IMR-90 (cell line): ENCODE measurements around the gene TXNRD1. TPM values are rescaled to one million over a fixed set of nuclear protein-coding genes. Genes with fewer than 3 reads are reported as not detected.

Source experiments
- ATAC-seq: fragments of 200-7000 bp; cut with Tn5 transposase; 2 replicates; pipeline ENCODE4 v1.9.1; 2020; ENCODE audit warnings: low read depth, mild to moderate bottlenecking, moderate library complexity
- BruUV-seq: library from RNA; stranded (reverse); fragments of 400-500 nt; replicated peaks from 2 replicates; lab custom pipeline; 2021; lab: Mats Ljungman, UMichigan
- CTCF ChIA-PET: fragments of 300-600 bp; formaldehyde crosslinking; extraction: SDS; loops from one replicate; lab custom pipeline; 2021; ENCODE audit warnings: antibody characterized with exemption; lab: Yijun Ruan, JAX
- POLR2A ChIA-PET: fragments of 300-600 bp; sonication (Branson Sonifier 250); formaldehyde crosslinking; loops from one replicate; lab custom pipeline; 2022; ENCODE audit warnings: antibody characterized with exemption; ENCODE audit not compliant: unreplicated experiment; lab: Charles Lee
- DNase-seq: peaks from one replicate; pipeline ENCODE4 v3.0.0; 2013
- H2AFZ ChIP-seq: replicated peaks from 2 replicates; pipeline ENCODE3; 2013; ENCODE audit warnings: low read length, mild to moderate bottlenecking; ENCODE audit not compliant: poor library complexity
- H2AK5ac ChIP-seq: 2 replicates; pipeline ENCODE4 v1.6.1; 2013; ENCODE audit warnings: low read depth, low read length, inconsistent platforms
- H2AK9ac ChIP-seq: replicated peaks from 2 replicates; pipeline ENCODE3; 2013; ENCODE audit warnings: mild to moderate bottlenecking, low read depth, low read length, moderate library complexity; ENCODE audit not compliant: poor library complexity
- H2BK120ac ChIP-seq: 2 replicates; pipeline ENCODE4 v1.6.1; 2013; ENCODE audit warnings: low read depth, low read length, inconsistent platforms
- H2BK15ac ChIP-seq: 3 replicates; pipeline ENCODE4 v1.6.1; 2013; ENCODE audit warnings: low read depth, low read length, inconsistent platforms
- H2BK20ac ChIP-seq: 2 replicates; pipeline ENCODE4 v1.6.1; 2013; ENCODE audit warnings: low read depth, mild to moderate bottlenecking, inconsistent platforms, low read length, moderate library complexity
- H2BK5ac ChIP-seq: 2 replicates; pipeline ENCODE4 v1.6.1; 2013; ENCODE audit warnings: mild to moderate bottlenecking, low read depth, low read length, inconsistent platforms; ENCODE audit not compliant: poor library complexity, severe bottlenecking
- H3K14ac ChIP-seq: replicated peaks from 2 replicates; pipeline ENCODE4 v1.6.1; 2013; ENCODE audit warnings: low read depth, low read length, inconsistent platforms
- H3K18ac ChIP-seq: 2 replicates; pipeline ENCODE4 v1.6.1; 2013; ENCODE audit warnings: low read depth, low read length, control low read depth
- H3K23ac ChIP-seq: 2 replicates; pipeline ENCODE4 v1.6.1; 2013; ENCODE audit warnings: low read depth, low read length, inconsistent platforms
- H3K27ac ChIP-seq: 2 replicates; pipeline ENCODE4 v1.5.1; 2013; ENCODE audit warnings: mild to moderate bottlenecking, control low read depth, low read length; ENCODE audit not compliant: insufficient read depth
- H3K27me3 ChIP-seq: 2 replicates; pipeline ENCODE4 v1.6.1; 2013; ENCODE audit warnings: low read length; ENCODE audit not compliant: control insufficient read depth, insufficient read depth
- H3K36me3 ChIP-seq: 2 replicates; pipeline ENCODE4 v1.6.1; 2013; ENCODE audit warnings: low read length, mixed read lengths; ENCODE audit not compliant: control insufficient read depth, insufficient read depth
- H3K4ac ChIP-seq: 2 replicates; pipeline ENCODE4 v1.6.1; 2013; ENCODE audit warnings: low read depth, low read length, inconsistent platforms
- H3K4me1 ChIP-seq: 2 replicates; pipeline ENCODE4 v1.6.1; 2013; ENCODE audit warnings: low read length, mixed read lengths; ENCODE audit not compliant: control insufficient read depth, insufficient read depth
- H3K4me2 ChIP-seq: 2 replicates; pipeline ENCODE4 v1.6.1; 2013; ENCODE audit warnings: low read depth, mild to moderate bottlenecking, control low read depth, low read length, moderate library complexity
- H3K4me3 ChIP-seq: 2 replicates; pipeline ENCODE4 v1.5.1; 2013; ENCODE audit warnings: low read depth, mild to moderate bottlenecking, control low read depth, low read length, moderate library complexity; ENCODE audit not compliant: insufficient read depth
- H3K56ac ChIP-seq: 2 replicates; pipeline ENCODE4 v1.6.1; 2013; ENCODE audit warnings: low read length, inconsistent platforms; ENCODE audit not compliant: insufficient read depth; ENCODE audit errors: extremely low read depth
- H3K79me1 ChIP-seq, 2 experiments: 2 replicates each; pipeline ENCODE4 v1.6.1; 2013; ENCODE audit warnings: low read length in 2 of 2, inconsistent platforms in 1 of 2, low read depth in 1 of 2
- H3K9ac ChIP-seq: 2 replicates; pipeline ENCODE4 v1.6.1; 2013; ENCODE audit warnings: low read depth, low read length, control low read depth
- H3K9me1 ChIP-seq: 2 replicates; pipeline ENCODE4 v1.6.1; 2013; ENCODE audit warnings: low read length, inconsistent platforms; ENCODE audit not compliant: insufficient read depth
- H3K9me3 ChIP-seq: 2 replicates; pipeline ENCODE4 v1.6.1; 2013; ENCODE audit warnings: low read length; ENCODE audit not compliant: control insufficient read depth, insufficient read depth
- H4K20me1 ChIP-seq: 2 replicates; pipeline ENCODE4 v1.6.1; 2013; ENCODE audit warnings: low read length, inconsistent platforms; ENCODE audit not compliant: insufficient read depth
- H4K5ac ChIP-seq: 2 replicates; pipeline ENCODE4 v1.6.1; 2013; ENCODE audit warnings: mild to moderate bottlenecking, low read depth, low read length, control low read depth
- H4K8ac ChIP-seq, 2 experiments: 2 replicates each; pipeline ENCODE4 v1.6.1; 2013; ENCODE audit warnings: low read depth in 2 of 2, low read length in 2 of 2, control low read depth in 1 of 2, inconsistent platforms in 1 of 2
- H4K91ac ChIP-seq: 2 replicates; pipeline ENCODE4 v1.6.1; 2013; ENCODE audit warnings: low read depth, low read length, inconsistent platforms; ENCODE audit not compliant: insufficient read depth
- MXI1 ChIP-seq: IDR thresholded peaks from 2 replicates; pipeline ENCODE4 v1.6.1; 2012; ENCODE audit warnings: low read depth, mild to moderate bottlenecking, low read length, moderate library complexity, borderline replicate concordance
- WGBS, 2 experiments: methylation state at CpG; one replicate each; pipeline versions ENCODE4 v1.1.5 to v1.1.7; 2013; ENCODE audit warnings: missing lambda C conversion rate in 2 of 2; ENCODE audit not compliant: insufficient read length in 1 of 2; ENCODE audit errors: extremely low coverage in 2 of 2; 5-methylcytosine and 5-hydroxymethylcytosine counted together
- dilution Hi-C: fragments of 300-500 bp; cut with HindIII; formaldehyde crosslinking; loops from one replicate; pipeline ENCODE4 v1.14.3; 2018; ENCODE audit warnings: low sequenced_read_pairs; ENCODE audit not compliant: unreplicated experiment
- in situ Hi-C: fragments of 300-500 bp; cut with MboI; formaldehyde crosslinking; loops from 3 replicates; pipeline ENCODE4 v1.14.3; 2019; ENCODE audit warnings: low sequenced_read_pairs, inconsistent platforms, mixed read lengths
- intact Hi-C: fragments of 100-400 bp; cut with micrococcal nuclease; formaldehyde crosslinking; loops from 2 replicates; pipeline ENCODE4 v1.10.0; 2022
- polyA plus RNA-seq, 3 experiments: library from polyadenylated mRNA; depleted of rRNA; stranded (reverse); fragments of >200 nt; gene quantifications; 2 replicates each; pipeline ENCODE4 v1.2.3, GENCODE V29; 2012; ENCODE audit warnings: low replicate concordance in 1 of 3
- total RNA-seq: library from RNA; depleted of rRNA; stranded (reverse); fragments of >200 nt; gene quantifications from 2 replicates; pipeline ENCODE4 v1.2.3, GENCODE V29; 2012

Gene TXNRD1
- total and polyA plus RNA-seq, 2 of the 4 experiments (the other 2 are of a cell fraction), result 379 to 582 TPM

- no peak overlapping the region for H2BK15ac ChIP-seq
- no peak overlapping the region for H2BK20ac ChIP-seq
- BruUV-seq, result no TSS peak
- no peak overlapping the region for H4K5ac ChIP-seq
- WGBS, 2 experiments, result no CpG with 5 or more reads among the region's 8 CpGs
- no peak overlapping the region for H3K23ac ChIP-seq
- H3K56ac ChIP-seq, result no peak overlapping the region
- H4K91ac ChIP-seq, result no peak overlapping the region
- H3K4me2 ChIP-seq, result no peak overlapping the region
- no peak overlapping the region for H2BK120ac ChIP-seq
- CTCF ChIA-PET, result no interaction called here
- in situ Hi-C loops (no loop called here), intact Hi-C loops (no loop called here), dilution Hi-C loops (no loop called here)
- POLR2A ChIA-PET, result no interaction called here
- ATAC-seq (no peak), DNase-seq (no peak)
- no peak overlapping the region for H2AK9ac ChIP-seq
- H4K8ac ChIP-seq, result no peak overlapping the region
- H3K4ac ChIP-seq, result no peak overlapping the region
- no peaks in the 10 kb centered on the region for H3K36me3 ChIP-seq
- H3K14ac ChIP-seq, result no peak overlapping the region
- H3K9me3 ChIP-seq, result no peaks in the 10 kb centered on the region
- H3K18ac ChIP-seq, result no peak overlapping the region
- H4K20me1 ChIP-seq, result no peaks in the 10 kb centered on the region
- no peak overlapping the region for H2BK5ac ChIP-seq
- TF ChIP-seq MXI1, result no peak
- H3K27ac ChIP-seq, result no peak overlapping the region
- H3K9me1 ChIP-seq, result no peaks in the 10 kb centered on the region; the same call in 1 of the 2 replicates
- H3K79me1 ChIP-seq, result no peaks in the 10 kb centered on the region
- H2AFZ ChIP-seq, result no peak overlapping the region
- H2AK5ac ChIP-seq, result no peak overlapping the region
- H3K27me3 ChIP-seq, result no peaks in the 10 kb centered on the region
- no peak overlapping the region for H3K9ac ChIP-seq
- H3K4me1 ChIP-seq, result peaks cover 4% of the 10 kb centered on the region; the same call in 1 of the 2 replicates
- H3K4me3 ChIP-seq, result no peak overlapping the region
Measured at GRCh38 chr12:104248444-104248843, 32.9 kb downstream of the TXNRD1 start.
